HL-60 (cell line): Measurements from ENCODE around the gene TRAK2.

Experiments
- DNase-seq, 2 experiments: peaks; one replicate each; pipeline ENCODE4 v3.0.0-alpha.2; 2010 to 2020; ENCODE audit warnings: low read depth in 1 of 2, low spot score in 1 of 2
- H3K27ac ChIP-seq: fragments of 250-450 bp; sonication (Bioruptor Pico); replicated peaks from 2 replicates; pipeline ENCODE4 v1.5.1; 2020; ENCODE audit warnings: mild to moderate bottlenecking, moderate library complexity
- H3K27me3 ChIP-seq: fragments of 250-450 bp; sonication (Bioruptor Pico); 2 replicates; pipeline ENCODE4 v1.5.1; 2021; ENCODE audit warnings: mild to moderate bottlenecking, moderate library complexity; ENCODE audit not compliant: insufficient read depth, poor library complexity, severe bottlenecking
- H3K4me3 ChIP-seq: replicated peaks from 2 replicates; pipeline ENCODE4 v1.5.1; 2011; ENCODE audit warnings: mild to moderate bottlenecking, control low read depth, low read length; ENCODE audit not compliant: insufficient read depth
- CTCF ChIP-seq: IDR thresholded peaks from one replicate; pipeline ENCODE4 v1.5.1; 2011; ENCODE audit warnings: low read length, control low read depth, inconsistent platforms; ENCODE audit not compliant: insufficient read depth
- GABPA ChIP-seq: IDR thresholded peaks from 2 replicates; pipeline ENCODE4 v1.6.1; 2012; ENCODE audit warnings: low read depth
- POLR2AphosphoS5 ChIP-seq: IDR thresholded peaks from 2 replicates; pipeline ENCODE4 v1.6.1; 2012; ENCODE audit warnings: low read depth
- SPI1 ChIP-seq: IDR thresholded peaks from 2 replicates; pipeline ENCODE4 v1.6.1; 2012; ENCODE audit warnings: low read depth, mild to moderate bottlenecking, borderline replicate concordance
- TF ChIP-seq, protein P1 (sequence below): IDR thresholded peaks from 2 replicates; pipeline ENCODE4 v1.6.1; 2012; ENCODE audit warnings: low read depth; ENCODE audit not compliant: insufficient replicate concordance

TRAK2 gene

DNA sequence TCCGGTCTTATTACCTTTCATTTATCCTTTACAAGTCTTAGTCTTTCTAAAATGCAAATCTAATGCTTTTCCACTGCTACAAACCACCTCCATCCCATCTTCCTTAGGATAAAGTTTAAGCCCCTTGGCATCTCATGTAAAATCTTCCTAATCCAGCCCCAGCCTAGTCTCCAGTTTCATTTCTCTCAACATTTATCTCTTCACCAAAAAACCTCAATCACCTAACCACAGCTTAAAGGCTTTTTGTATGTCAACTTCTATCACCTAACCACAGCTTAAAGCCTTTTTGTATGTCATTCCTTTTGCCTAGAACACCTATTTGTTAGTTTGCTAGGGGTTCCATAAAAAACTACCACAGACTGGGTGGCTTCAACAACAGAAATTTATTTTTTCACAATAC lies 4.2 kb downstream of the TRAK2 start:
- no peak overlapping the region for H3K4me3 ChIP-seq
- H3K27me3 ChIP-seq, result no peaks in the 10 kb centered on the region
- no peak overlapping the region for H3K27ac ChIP-seq
- DNase-seq, result no peak
- TF ChIP-seq, protein P1, sequence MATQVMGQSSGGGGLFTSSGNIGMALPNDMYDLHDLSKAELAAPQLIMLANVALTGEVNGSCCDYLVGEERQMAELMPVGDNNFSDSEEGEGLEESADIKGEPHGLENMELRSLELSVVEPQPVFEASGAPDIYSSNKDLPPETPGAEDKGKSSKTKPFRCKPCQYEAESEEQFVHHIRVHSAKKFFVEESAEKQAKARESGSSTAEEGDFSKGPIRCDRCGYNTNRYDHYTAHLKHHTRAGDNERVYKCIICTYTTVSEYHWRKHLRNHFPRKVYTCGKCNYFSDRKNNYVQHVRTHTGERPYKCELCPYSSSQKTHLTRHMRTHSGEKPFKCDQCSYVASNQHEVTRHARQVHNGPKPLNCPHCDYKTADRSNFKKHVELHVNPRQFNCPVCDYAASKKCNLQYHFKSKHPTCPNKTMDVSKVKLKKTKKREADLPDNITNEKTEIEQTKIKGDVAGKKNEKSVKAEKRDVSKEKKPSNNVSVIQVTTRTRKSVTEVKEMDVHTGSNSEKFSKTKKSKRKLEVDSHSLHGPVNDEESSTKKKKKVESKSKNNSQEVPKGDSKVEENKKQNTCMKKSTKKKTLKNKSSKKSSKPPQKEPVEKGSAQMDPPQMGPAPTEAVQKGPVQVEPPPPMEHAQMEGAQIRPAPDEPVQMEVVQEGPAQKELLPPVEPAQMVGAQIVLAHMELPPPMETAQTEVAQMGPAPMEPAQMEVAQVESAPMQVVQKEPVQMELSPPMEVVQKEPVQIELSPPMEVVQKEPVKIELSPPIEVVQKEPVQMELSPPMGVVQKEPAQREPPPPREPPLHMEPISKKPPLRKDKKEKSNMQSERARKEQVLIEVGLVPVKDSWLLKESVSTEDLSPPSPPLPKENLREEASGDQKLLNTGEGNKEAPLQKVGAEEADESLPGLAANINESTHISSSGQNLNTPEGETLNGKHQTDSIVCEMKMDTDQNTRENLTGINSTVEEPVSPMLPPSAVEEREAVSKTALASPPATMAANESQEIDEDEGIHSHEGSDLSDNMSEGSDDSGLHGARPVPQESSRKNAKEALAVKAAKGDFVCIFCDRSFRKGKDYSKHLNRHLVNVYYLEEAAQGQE, result no peak
- TF ChIP-seq POLR2AphosphoS5, result no peak
- TF ChIP-seq SPI1, result no peak
- no peak for TF ChIP-seq GABPA
- TF ChIP-seq CTCF, result no peak

DNA sequence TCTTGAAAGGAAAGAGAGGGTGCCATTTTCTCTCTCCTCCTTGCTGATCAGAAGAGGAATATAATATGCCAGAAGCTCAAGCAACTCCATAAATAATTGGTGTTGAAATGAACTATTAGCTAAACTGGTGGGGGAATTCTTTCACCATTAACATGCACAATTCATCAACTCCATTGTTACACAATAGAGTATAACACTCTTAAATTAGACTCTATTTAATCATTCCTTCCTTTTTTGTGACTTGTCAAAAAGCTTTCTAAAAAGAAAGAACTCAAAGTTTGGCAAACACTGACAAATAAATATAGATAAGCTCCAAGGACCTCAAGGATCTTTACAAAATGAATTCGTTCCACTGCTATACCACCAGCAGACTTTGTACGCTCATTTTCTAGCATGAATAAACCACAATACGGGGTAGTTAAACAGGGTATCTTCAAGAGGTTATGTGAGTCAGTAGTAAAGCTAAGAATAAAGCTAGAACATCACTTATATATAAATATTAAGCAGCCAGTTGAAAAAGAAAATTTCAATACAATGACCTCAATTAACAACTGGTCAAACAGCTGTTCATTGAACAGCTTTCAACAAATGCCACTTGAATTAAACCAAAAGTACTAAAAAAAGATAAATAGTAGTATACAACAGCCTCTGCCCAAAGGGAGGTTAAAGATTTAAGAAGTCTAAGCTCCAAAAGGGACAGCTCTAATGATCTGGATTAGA lies 6.4 kb downstream of the TRAK2 start:
- DNase-seq, result no peak
- Histone ChIP-seq H3K27ac (no peak overlapping the region), H3K4me3 (no peak overlapping the region), H3K27me3 (no peaks in the 10 kb centered on the region)
- TF ChIP-seq GABPA (no peak), POLR2AphosphoS5 (no peak), SPI1 (no peak), CTCF (no peak)
- TF ChIP-seq, protein P1, result no peak

DNA sequence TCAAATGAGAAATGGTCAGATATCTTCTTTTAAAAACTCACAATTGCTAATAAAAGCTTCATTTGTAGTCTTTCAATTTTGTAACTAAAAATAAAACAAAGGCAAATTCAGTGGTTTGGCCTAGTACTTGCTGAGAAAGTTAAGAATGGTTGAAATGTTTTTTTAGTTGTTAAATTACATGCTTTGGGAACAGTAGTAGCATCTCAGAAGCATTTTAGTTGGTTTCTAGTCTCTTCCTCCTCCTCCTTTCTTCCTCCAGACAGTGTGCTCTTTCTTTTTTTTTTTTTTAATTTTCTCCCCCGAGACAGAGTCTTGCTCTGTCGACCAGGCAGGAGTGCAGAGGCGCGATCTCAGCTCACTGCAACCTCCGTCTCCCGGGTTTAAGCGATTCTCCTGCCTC lies 9.8 kb downstream of the TRAK2 start:
- H3K4me3 ChIP-seq, result no peak overlapping the region
- no peaks in the 10 kb centered on the region for H3K27me3 ChIP-seq
- DNase-seq, result no peak
- TF ChIP-seq GABPA (no peak), CTCF (no peak), POLR2AphosphoS5 (no peak), SPI1 (no peak)
- TF ChIP-seq, protein P1, result no peak
- H3K27ac ChIP-seq, result no peak overlapping the region
